ENCODE measurements around the gene GPR78. TPM values are rescaled to one million over a fixed set of nuclear protein-coding genes. Genes with fewer than 3 reads are reported as not detected.

GPR78 gene
- total and polyA plus RNA-seq, 2 of the 4 experiments (the other 2 are of a cell fraction) = under 0.01 to 0.10 TPM

DNA sequence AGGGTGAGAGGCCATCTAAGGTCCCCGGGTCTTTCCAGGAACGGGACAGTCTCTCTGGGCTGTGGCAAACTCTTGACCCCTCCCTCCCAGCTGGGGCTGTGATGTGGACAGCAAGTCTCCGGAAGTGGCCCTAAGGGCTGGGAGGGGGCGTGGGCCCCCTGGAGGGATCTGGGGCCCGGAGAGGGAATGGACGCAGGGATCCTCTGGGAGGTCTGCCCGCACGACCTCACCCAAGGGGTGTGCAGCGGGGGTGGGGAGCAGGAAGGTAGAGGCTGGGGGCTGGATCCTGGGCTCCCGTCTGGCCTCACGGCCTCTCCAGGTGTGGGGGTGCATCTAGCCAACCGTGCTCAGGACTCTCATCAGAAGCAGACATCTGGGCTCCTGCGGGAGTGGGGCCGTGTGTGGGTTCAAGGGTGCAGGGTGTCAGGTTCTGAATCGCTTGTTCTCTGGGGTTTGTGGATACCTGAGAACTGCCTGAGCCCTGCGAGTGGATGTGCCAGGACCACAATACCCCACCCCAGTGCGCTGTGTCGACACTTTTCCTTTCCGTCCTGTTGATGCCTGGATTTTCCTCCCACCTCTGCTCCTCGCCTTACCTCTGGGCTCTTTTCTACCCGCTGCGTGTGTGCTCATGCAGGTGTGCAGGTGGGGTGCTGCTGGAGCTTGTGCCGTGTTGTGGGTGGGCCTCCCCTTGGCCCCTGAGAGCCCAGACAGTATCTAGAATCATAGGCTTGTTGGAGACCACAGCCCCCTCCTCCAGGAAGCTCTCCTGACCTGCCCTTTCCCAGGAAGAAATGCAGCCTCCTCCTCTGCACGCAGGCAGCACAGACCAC is 13.3 kb downstream of the GPR78 start:
- Histone ChIP-seq H3K4me1 (ENCODE audit: control insufficient read depth, insufficient read depth, low read length) (peaks cover 9% of the 10 kb centered on the region; the same call in 1 of the 2 replicates), H3K27ac (ENCODE audit: insufficient read depth, low read length) (no peak overlapping the region), H2BK15ac (ENCODE audit: low read depth, low read length) (no peak overlapping the region), H3K9me1 (ENCODE audit: insufficient read depth, low read length) (no peaks in the 10 kb centered on the region), H3K4me3 (ENCODE audit: insufficient read depth, low read depth, low read length) (peak overlapping the region; percentile 66), H3K9ac (ENCODE audit: low read depth, low read length) (peak overlapping the region; percentile 67; the same call in 1 of the 2 replicates), H2BK5ac (ENCODE audit: low read depth, low read length, poor library complexity, severe bottlenecking) (no peak overlapping the region), H3K56ac (ENCODE audit: extremely low read depth, insufficient read depth, low read length) (no peak overlapping the region), H3K9me3 (ENCODE audit: control insufficient read depth, insufficient read depth, low read length) (no peaks in the 10 kb centered on the region), H4K5ac (ENCODE audit: low read depth, low read length) (no peak overlapping the region; the same call in 1 of the 2 replicates), H3K4ac (ENCODE audit: low read depth, low read length) (no peak overlapping the region), H3K14ac (replicated peaks; ENCODE audit: low read depth, low read length) (no peak overlapping the region), H3K79me1 (ENCODE audit: low read depth in 1 of 2, low read length in 2 of 2) (no peaks in the 10 kb centered on the region), H2AK5ac (ENCODE audit: low read depth, low read length) (no peak overlapping the region), H3K4me2 (ENCODE audit: low read depth, low read length) (peak overlapping the region; percentile 49; the same call in 1 of the 2 replicates), H2AK9ac (replicated peaks; ENCODE audit: low read depth, low read length, poor library complexity) (peak overlapping the region; percentile 8), H3K36me3 (ENCODE audit: control insufficient read depth, insufficient read depth, low read length) (peaks cover 6% of the 10 kb centered on the region; the same call in 1 of the 2 replicates), H4K20me1 (ENCODE audit: insufficient read depth, low read length) (peaks cover 10% of the 10 kb centered on the region), H4K91ac (ENCODE audit: insufficient read depth, low read depth, low read length) (no peak overlapping the region), H2BK20ac (ENCODE audit: low read depth, low read length) (no peak overlapping the region), H3K27me3 (ENCODE audit: control insufficient read depth, insufficient read depth, low read length) (peaks cover 36% of the 10 kb centered on the region), H4K8ac (ENCODE audit: low read depth in 2 of 2, low read length in 2 of 2) (no peak overlapping the region), H3K18ac (ENCODE audit: low read depth, low read length) (no peak overlapping the region; the same call in 1 of the 2 replicates), H2AFZ (replicated peaks; ENCODE audit: low read length, poor library complexity) (no peak overlapping the region), H2BK120ac (ENCODE audit: low read depth, low read length) (no peak overlapping the region), H3K23ac (ENCODE audit: low read depth, low read length) (no peak overlapping the region)
- POLR2A ChIA-PET (ENCODE audit: unreplicated experiment) = no interaction called here
- CTCF ChIA-PET = interaction anchor here (1.0 kb wide), 1 partner anchor 121 kb away, joined by 4 read pairs; no protein-coding TSS in a partner anchor
- no peak for TF ChIP-seq MAFK (IDR thresholded peaks at IDR 0.05; ENCODE audit: low read depth, low read length)
- TF ChIP-seq, protein P1, sequence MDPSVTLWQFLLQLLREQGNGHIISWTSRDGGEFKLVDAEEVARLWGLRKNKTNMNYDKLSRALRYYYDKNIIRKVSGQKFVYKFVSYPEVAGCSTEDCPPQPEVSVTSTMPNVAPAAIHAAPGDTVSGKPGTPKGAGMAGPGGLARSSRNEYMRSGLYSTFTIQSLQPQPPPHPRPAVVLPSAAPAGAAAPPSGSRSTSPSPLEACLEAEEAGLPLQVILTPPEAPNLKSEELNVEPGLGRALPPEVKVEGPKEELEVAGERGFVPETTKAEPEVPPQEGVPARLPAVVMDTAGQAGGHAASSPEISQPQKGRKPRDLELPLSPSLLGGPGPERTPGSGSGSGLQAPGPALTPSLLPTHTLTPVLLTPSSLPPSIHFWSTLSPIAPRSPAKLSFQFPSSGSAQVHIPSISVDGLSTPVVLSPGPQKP (IDR thresholded peaks at IDR 0.05; ENCODE audit: borderline replicate concordance, low read depth, low read length) = no peak
- dilution Hi-C loops (cut with HindIII; ENCODE audit: low sequenced_read_pairs, unreplicated experiment) (no loop called here), in situ Hi-C loops (cut with MboI; ENCODE audit: low sequenced_read_pairs) (loop anchor here (5.0 kb wide), 1 partner anchor 131 kb away; no protein-coding TSS in a partner anchor), intact Hi-C loops (cut with micrococcal nuclease) (loop anchor here (1.0 kb wide), 2 partner anchors 121 to 125 kb away; no protein-coding TSS in a partner anchor)
- WGBS, 2 experiments (ENCODE audit: extremely low coverage in 2 of 2, insufficient read length in 1 of 2) = 0% methylated on average over 1 of the region's 24 CpGs; no CpG with 5 or more reads in 1 of the 2 experiments
- DNase-seq (no peak), ATAC-seq (ENCODE audit: low read depth) (peak; percentile 4)
- BruUV-seq (replicated peaks) = no TSS peak

Data from IMR-90 (cell line).